SK-N-SH (cell line): Measurements from ENCODE around the gene DIS3L2. TPM values are rescaled to one million over a fixed set of nuclear protein-coding genes. Genes with fewer than 3 reads are reported as not detected.
"Not testable (repeated sequence)": the region's sequence is repeated elsewhere in the genome, so short reads cannot be mapped to it uniquely, and the experiment has no call there.

ENCODE experiments used
- CTCF ChIA-PET: fragments of 300-600, 350-600 bp; formaldehyde crosslinking; extraction: SDS; loops from one replicate; lab custom pipeline; 2021; lab: Yijun Ruan, JAX
- POLR2A ChIA-PET: fragments of 350-600 bp; sonication (Branson Sonifier 250); formaldehyde crosslinking; extraction: SDS; loops from one replicate; lab custom pipeline; 2020; ENCODE audit warnings: antibody characterized with exemption, inconsistent platforms; lab: Yijun Ruan, JAX
- DNase-seq: peaks from one replicate; pipeline ENCODE4 v3.0.0; 2012
- H2AFZ ChIP-seq: fragments of 200-600 bp; sonication (generic); 2 replicates; pipeline ENCODE4 v1.8.1; 2016; ENCODE audit warnings: antibody characterized with exemption, mild to moderate bottlenecking, low read depth
- H3F3A ChIP-seq: fragments of 200-600 bp; sonication (generic); replicated peaks from 2 replicates; pipeline ENCODE3; 2016; ENCODE audit warnings: antibody characterized with exemption, mild to moderate bottlenecking; ENCODE audit not compliant: insufficient read depth
- H3K27ac ChIP-seq, 2 experiments: fragments of 200-500 bp in 1 of 2; fragments of 200-600 bp in 1 of 2; sonication (Bioruptor generic) in 1 of 2; sonication (generic), shearing (Covaris generic) in 1 of 2; 2 replicates each; pipeline versions ENCODE4 v1.5.1 to v1.6.1; 2014 to 2016; ENCODE audit warnings: low read depth in 2 of 2, inconsistent platforms in 1 of 2, low read length in 1 of 2, mild to moderate bottlenecking in 1 of 2, mixed read lengths in 1 of 2
- H3K27me3 ChIP-seq: fragments of 200-600 bp; sonication (generic), shearing (Covaris generic); 2 replicates; pipeline ENCODE4 v1.6.1; 2016; ENCODE audit warnings: mixed run types; ENCODE audit not compliant: insufficient read depth
- H3K36me3 ChIP-seq, 2 experiments: fragments of 200-500 bp in 1 of 2; fragments of 200-600 bp in 1 of 2; sonication (Bioruptor generic) in 1 of 2; sonication (generic) in 1 of 2; replicated peaks in 1 of 2; 2 replicates each; pipeline versions ENCODE3 to v1.5.1; 2014 to 2016; ENCODE audit warnings: low read length in 1 of 2, mild to moderate bottlenecking in 1 of 2; ENCODE audit not compliant: insufficient read depth in 2 of 2, control insufficient read depth in 1 of 2
- H3K4me1 ChIP-seq, 2 experiments: fragments of 200-500 bp in 1 of 2; fragments of 200-600 bp in 1 of 2; sonication (Bioruptor generic) in 1 of 2; sonication (generic), shearing (Covaris generic) in 1 of 2; 2 replicates each; pipeline versions ENCODE4 v1.5.1 to v1.6.1; 2014 to 2016; ENCODE audit warnings: low read depth in 1 of 2, low read length in 1 of 2, mixed run types in 1 of 2; ENCODE audit not compliant: insufficient read depth in 2 of 2, control insufficient read depth in 1 of 2
- H3K4me2 ChIP-seq: fragments of 200-600 bp; sonication (generic), shearing (Covaris generic); 2 replicates; pipeline ENCODE4 v1.6.1; 2017; ENCODE audit warnings: mixed run types
- H3K4me3 ChIP-seq, 2 experiments: fragments of 200-500 bp in 1 of 2; fragments of 200-600 bp in 1 of 2; sonication (Bioruptor generic) in 1 of 2; sonication (generic), shearing (Covaris generic) in 1 of 2; 2 replicates each; pipeline versions ENCODE4 v1.5.1 to v1.8.1; 2014 to 2016; ENCODE audit warnings: low read depth in 2 of 2, inconsistent platforms in 1 of 2, low read length in 1 of 2, mild to moderate bottlenecking in 1 of 2, mixed read lengths in 1 of 2, moderate library complexity in 1 of 2
- H3K79me2 ChIP-seq: fragments of 200-600 bp; sonication (generic); 2 replicates; pipeline ENCODE4 v1.8.1; 2017; ENCODE audit warnings: mild to moderate bottlenecking; ENCODE audit not compliant: insufficient read depth
- H3K9ac ChIP-seq: fragments of 200-600 bp; sonication (generic); 2 replicates; pipeline ENCODE4 v1.6.1; 2017; ENCODE audit warnings: mixed run types
- H3K9me2 ChIP-seq: fragments of 200-600 bp; sonication (generic); 2 replicates; pipeline ENCODE4 v1.6.1; 2017; ENCODE audit warnings: mixed run types
- H3K9me3 ChIP-seq: fragments of 200-600 bp; sonication (generic); 2 replicates; pipeline ENCODE4 v1.6.1; 2017; ENCODE audit warnings: mixed run types, mild to moderate bottlenecking, moderate library complexity
- H4K20me1 ChIP-seq: fragments of 200-600 bp; sonication (generic); 2 replicates; pipeline ENCODE4 v1.6.1; 2017; ENCODE audit warnings: mild to moderate bottlenecking, mixed run types; ENCODE audit not compliant: insufficient read depth
- ELF1 ChIP-seq: IDR thresholded peaks from 2 replicates; pipeline ENCODE4 v1.4.0; 2012
- FOSL2 ChIP-seq: IDR thresholded peaks from 2 replicates; pipeline ENCODE4 v1.4.0; 2012; ENCODE audit warnings: low read depth, mild to moderate bottlenecking, moderate library complexity, borderline replicate concordance
- FOXJ3 ChIP-seq: sonication (generic); formaldehyde crosslinking; IDR thresholded peaks from 2 replicates; pipeline ENCODE4 v1.5.1; 2020; ENCODE audit warnings: mild to moderate bottlenecking, missing genetic modification reagents
- RXRA ChIP-seq: IDR thresholded peaks from 2 replicates; pipeline ENCODE4 v1.4.0; 2012; ENCODE audit warnings: low read depth, mild to moderate bottlenecking, borderline replicate concordance
- USF2 ChIP-seq: fragments of 150-350 bp; IDR thresholded peaks from 2 replicates; pipeline ENCODE4 v1.6.1; 2017; ENCODE audit warnings: antibody characterized with exemption, low read length, low read depth, borderline replicate concordance
- YY1 ChIP-seq: IDR thresholded peaks from 2 replicates; pipeline ENCODE4 v1.4.0; 2012; ENCODE audit warnings: low read depth, mild to moderate bottlenecking
- WGBS: methylation state at CpG from one replicate; pipeline ENCODE4 v1.1.6; 2017; ENCODE audit warnings: low lambda C conversion rate; 5-methylcytosine and 5-hydroxymethylcytosine counted together
- polyA plus RNA-seq, 3 experiments: library from polyadenylated mRNA; depleted of rRNA; stranded (reverse); fragments of >200 nt; gene quantifications; 2 replicates each; pipeline ENCODE4 v1.2.3, GENCODE V29; 2012

The DIS3L2 gene
- polyA plus RNA-seq, 1 of the 3 experiments (the other 2 are of a cell fraction), result 17.9 TPM

GRCh38 chr2:232362174-232362900 is 400.8 kb downstream of the DIS3L2 start:
- no peaks in the 10 kb centered on the region for H3K27me3 ChIP-seq
- H3K4me1 ChIP-seq, result no peaks in the 10 kb centered on the region; a peak in 1 of 4 replicates
- no peaks in the 10 kb centered on the region for H3K9me2 ChIP-seq
- WGBS, result 57% methylated on average over 8 of the region's 8 CpGs
- no peaks in the 10 kb centered on the region for H3F3A ChIP-seq
- no peak for TF ChIP-seq USF2
- no peaks in the 10 kb centered on the region for H3K9me3 ChIP-seq
- POLR2A ChIA-PET, result no interaction called here
- no peak overlapping the region for H3K27ac ChIP-seq
- no peak overlapping the region for H3K4me2 ChIP-seq
- no peak overlapping the region for H2AFZ ChIP-seq
- H3K9ac ChIP-seq, result no peak overlapping the region
- no peak for DNase-seq
- H3K36me3 ChIP-seq, result no peaks in the 10 kb centered on the region
- H3K79me2 ChIP-seq, result no peaks in the 10 kb centered on the region
- no peak overlapping the region for H3K4me3 ChIP-seq
- no peaks in the 10 kb centered on the region for H4K20me1 ChIP-seq
- CTCF ChIA-PET, result no interaction called here

- 32% methylated on average over 4 of the region's 12 CpGs for WGBS
- H2AFZ ChIP-seq, H3K27ac ChIP-seq, H3K27me3 ChIP-seq, POLR2A ChIA-PET, H3K9ac ChIP-seq, H3K4me2 ChIP-seq, H3K4me3 ChIP-seq, DNase-seq, H4K20me1 ChIP-seq, H3K4me1 ChIP-seq, H3K9me2 ChIP-seq, H3K79me2 ChIP-seq, H3K9me3 ChIP-seq, H3K36me3 ChIP-seq, H3F3A ChIP-seq, CTCF ChIA-PET: not testable (repeated sequence)
These were observed 401.7 kb downstream of the DIS3L2 start for GRCh38 chr2:232363064-232363783.

GRCh38 chr2:232363784-232364615 is 402.5 kb downstream of the DIS3L2 start:
- no peaks in the 10 kb centered on the region; a peak in 1 of 4 replicates for H3K4me1 ChIP-seq
- 0 out of 2 replicates have a peak overlapping the region, but pooled peaks have one; percentile 29 for H2AFZ ChIP-seq
- TF ChIP-seq FOXJ3 (no peak), YY1 (no peak), ELF1 (no peak), FOSL2 (no peak), RXRA (no peak)
- 75% methylated on average over 14 of the region's 14 CpGs for WGBS
- H3K9me3 ChIP-seq, result no peaks in the 10 kb centered on the region
- POLR2A ChIA-PET, result no interaction called here
- no peaks in the 10 kb centered on the region for H3K27me3 ChIP-seq
- no peaks in the 10 kb centered on the region for H3K79me2 ChIP-seq
- CTCF ChIA-PET, result interaction anchor here (0.8 to 1.3 kb wide), 4 partner anchors 11 to 463 kb away, joined by 3 to 6 read pairs (median 3); no protein-coding TSS in a partner anchor
- no peaks in the 10 kb centered on the region for H3K36me3 ChIP-seq
- H3F3A ChIP-seq, result no peaks in the 10 kb centered on the region
- H3K4me2 ChIP-seq, result peak overlapping the region; percentile 41; the same call in 1 of the 2 replicates
- no peak overlapping the region for H3K4me3 ChIP-seq
- no peak overlapping the region for H3K27ac ChIP-seq
- H3K9ac ChIP-seq, result no peak overlapping the region
- no peaks in the 10 kb centered on the region for H4K20me1 ChIP-seq
- DNase-seq, result no peak
- H3K9me2 ChIP-seq, result no peaks in the 10 kb centered on the region

GRCh38 chr2:232364806-232365594 is 403.5 kb downstream of the DIS3L2 start:
- H3K27me3 ChIP-seq, H2AFZ ChIP-seq, H3F3A ChIP-seq, H3K36me3 ChIP-seq, H3K9ac ChIP-seq, H3K9me3 ChIP-seq, H3K9me2 ChIP-seq, H4K20me1 ChIP-seq, H3K27ac ChIP-seq, H3K4me1 ChIP-seq, H3K79me2 ChIP-seq, H3K4me2 ChIP-seq, DNase-seq, H3K4me3 ChIP-seq, POLR2A ChIA-PET: not testable (repeated sequence)
- WGBS, result 71% methylated on average over 9 of the region's 18 CpGs
- CTCF ChIA-PET, result interaction anchor here (0.7 to 1.3 kb wide), 8 partner anchors 10 to 464 kb away, joined by 3 to 6 read pairs (median 3); no protein-coding TSS in a partner anchor
